ENCODE measurements around the gene RBP5.
A peak's percentile ranks its signal among the peaks of the same experiment; 100 is the strongest.
"Not testable (repeated sequence)": the region's sequence is repeated elsewhere in the genome, so short reads cannot be mapped to it uniquely, and the experiment has no call there.

RBP5 gene

GRCh38 chr12:7108003-7108795, 20.5 kb downstream of the RBP5 start:
- Histone ChIP-seq H3K27ac (peak overlapping the region; percentile 58), H3K4me3 (ENCODE audit: low read depth, low read length) (peak overlapping the region; percentile 68), H3K36me3 (replicated peaks) (no peaks in the 10 kb centered on the region), H3K27me3 (replicated peaks) (no peaks in the 10 kb centered on the region)
- DNase-seq: peak; percentile 33
- no peak for TF ChIP-seq CTCF (IDR thresholded peaks at IDR 0.05; ENCODE audit: low read depth, low read length, missing control alignments)
- in situ Hi-C loops (cut with HindIII; ENCODE audit: low pct_ligation_motif_present, low sequenced_read_pairs): no loop called here

- in situ Hi-C loops (cut with HindIII; ENCODE audit: low pct_ligation_motif_present, low sequenced_read_pairs): no loop called here
Measured at GRCh38 chr12:7107636-7108002, 21.1 kb downstream of the RBP5 start.

GRCh38 chr12:7107181-7107580, 21.5 kb downstream of the RBP5 start:
- H3K27ac ChIP-seq; H3K27me3 ChIP-seq (replicated peaks); in situ Hi-C loops (cut with HindIII; ENCODE audit: low pct_ligation_motif_present, low sequenced_read_pairs); H3K36me3 ChIP-seq (replicated peaks); DNase-seq; H3K4me3 ChIP-seq (ENCODE audit: low read depth, low read length): not testable (repeated sequence)

More at GRCh38 chr12:7107636-7108002, 21.1 kb downstream of the RBP5 start:
- TF ChIP-seq CTCF (IDR thresholded peaks at IDR 0.05; ENCODE audit: low read depth, low read length, missing control alignments): no peak
- H3K36me3 ChIP-seq (replicated peaks): no peaks in the 10 kb centered on the region
- H3K27ac ChIP-seq: no peak overlapping the region
- H3K4me3 ChIP-seq (ENCODE audit: low read depth, low read length): peak overlapping the region; percentile 68
- no peaks in the 10 kb centered on the region for H3K27me3 ChIP-seq (replicated peaks)
- DNase-seq: no peak

GRCh38 chr12:7106082-7106481, 22.6 kb downstream of the RBP5 start:
- Histone ChIP-seq H3K36me3 (replicated peaks) (no peaks in the 10 kb centered on the region), H3K4me3 (ENCODE audit: low read depth, low read length) (no peak overlapping the region), H3K27ac (no peak overlapping the region), H3K27me3 (replicated peaks) (no peaks in the 10 kb centered on the region)
- no peak for DNase-seq
- in situ Hi-C loops (cut with HindIII; ENCODE audit: low pct_ligation_motif_present, low sequenced_read_pairs): no loop called here
- TF ChIP-seq CTCF (IDR thresholded peaks at IDR 0.05; ENCODE audit: low read depth, low read length, missing control alignments): no peak

- Histone ChIP-seq H3K4me3 (ENCODE audit: low read depth, low read length) (no peak overlapping the region), H3K27ac (no peak overlapping the region), H3K36me3 (replicated peaks) (no peaks in the 10 kb centered on the region), H3K27me3 (replicated peaks) (no peaks in the 10 kb centered on the region)
- in situ Hi-C loops (cut with HindIII; ENCODE audit: low pct_ligation_motif_present, low sequenced_read_pairs): no loop called here
- DNase-seq: no peak
- no peak for TF ChIP-seq CTCF (IDR thresholded peaks at IDR 0.05; ENCODE audit: low read depth, low read length, missing control alignments)
Measured at GRCh38 chr12:7103837-7104584, 24.7 kb downstream of the RBP5 start.

GRCh38 chr12:7102582-7102981, 26.1 kb downstream of the RBP5 start:
- no peak for TF ChIP-seq CTCF (IDR thresholded peaks at IDR 0.05; ENCODE audit: low read depth, low read length, missing control alignments)
- Histone ChIP-seq H3K36me3 (replicated peaks) (no peaks in the 10 kb centered on the region), H3K27ac (no peak overlapping the region), H3K4me3 (ENCODE audit: low read depth, low read length) (no peak overlapping the region), H3K27me3 (replicated peaks) (no peaks in the 10 kb centered on the region)
- in situ Hi-C loops (cut with HindIII; ENCODE audit: low pct_ligation_motif_present, low sequenced_read_pairs): no loop called here
- no peak for DNase-seq
